Retinal pigment epithelial cell (primary cell): ENCODE data around the gene TBC1D9B.

Source experiments
- DNase-seq: peaks from one replicate; pipeline ENCODE4 v3.0.0-alpha.2; 2010; ENCODE audit warnings: low read depth
- H3K4me3 ChIP-seq: 2 replicates; pipeline ENCODE4 v1.5.1; 2011; ENCODE audit warnings: mild to moderate bottlenecking, low read length, control low read depth, moderate library complexity
- CTCF ChIP-seq: conservative IDR thresholded peaks from 2 replicates; pipeline ENCODE4 v1.5.1; 2011; ENCODE audit warnings: low read depth, low read length, control low read depth, inconsistent platforms

Gene TBC1D9B

GRCh38 chr5:179823937-179824744 lies 83.6 kb downstream of the TBC1D9B start:
- DNase-seq: no peak
- TF ChIP-seq CTCF: no peak
- peak overlapping the region; percentile 74 for H3K4me3 ChIP-seq

- no peak for DNase-seq
- H3K4me3 ChIP-seq: peak overlapping the region; percentile 74
- TF ChIP-seq CTCF: no peak
Observed at GRCh38 chr5:179822444-179822990, 85.2 kb downstream of the TBC1D9B start.

GRCh38 chr5:179822059-179822432 lies 85.7 kb downstream of the TBC1D9B start:
- no peak for DNase-seq
- H3K4me3 ChIP-seq: peak overlapping the region; percentile 74
- TF ChIP-seq CTCF: no peak

- peak overlapping the region; percentile 74 for H3K4me3 ChIP-seq
- no peak for TF ChIP-seq CTCF
- DNase-seq: peak; percentile 77
Observed at GRCh38 chr5:179821298-179822058, 86.2 kb downstream of the TBC1D9B start.

- TF ChIP-seq CTCF: no peak
- peak within 1 kb of the TSS; percentile 74 for H3K4me3 ChIP-seq
- no peak for DNase-seq
Observed at GRCh38 chr5:179820483-179821297, 87.0 kb downstream of the TBC1D9B start, which contains the start of gene SQSTM1. TSS of gene SQSTM1 (plus strand) at chr5:179820905. CDS start at chr5:179820937, 32 bp downstream.

GRCh38 chr5:179820127-179820482 lies 87.6 kb downstream of the TBC1D9B start:
- TF ChIP-seq CTCF: no peak
- no peak for DNase-seq
- H3K4me3 ChIP-seq: peak overlapping the region; percentile 37
